Measurements from ENCODE around the gene CHTOP.
A peak's percentile ranks its signal among the peaks of the same experiment; 100 is the strongest.
"Not testable (repeated sequence)": the region's sequence is repeated elsewhere in the genome, so short reads cannot be mapped to it uniquely, and the experiment has no call there.

Gene CHTOP

GRCh38 chr1:153631047-153632022 is 2.5 kb upstream of the CHTOP start:
- DNase-seq (ENCODE audit: low read depth) = no peak

DNA sequence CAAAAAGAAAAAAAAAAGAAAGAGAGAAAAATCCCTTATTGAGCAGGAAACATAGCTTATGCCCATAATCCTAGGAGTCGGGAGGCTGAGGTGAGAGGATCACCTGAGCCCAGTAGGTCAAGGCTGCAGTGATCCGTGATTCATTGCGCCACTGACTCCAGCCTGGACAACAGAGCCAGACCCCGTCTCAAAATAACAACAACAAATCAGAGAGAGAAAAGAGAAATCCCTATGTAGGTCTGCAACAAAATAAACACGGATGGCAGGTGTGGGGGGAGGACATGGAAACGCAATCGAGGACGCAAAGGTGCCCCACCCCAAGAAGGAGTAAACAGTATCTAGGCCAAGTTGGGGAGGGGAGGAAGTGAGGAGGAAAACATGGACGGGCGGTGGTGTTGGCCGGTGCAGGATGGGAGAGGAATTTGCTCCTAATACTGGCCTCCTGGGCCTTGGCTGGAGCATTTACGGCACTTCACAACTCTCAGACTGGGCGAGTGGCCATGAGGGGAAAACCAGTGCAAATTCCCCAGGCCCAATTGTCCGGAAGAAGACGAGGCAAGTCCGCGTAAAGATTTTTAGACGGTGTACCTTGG is 609 bp upstream of the CHTOP start:
- no peak for DNase-seq (ENCODE audit: low read depth)

DNA sequence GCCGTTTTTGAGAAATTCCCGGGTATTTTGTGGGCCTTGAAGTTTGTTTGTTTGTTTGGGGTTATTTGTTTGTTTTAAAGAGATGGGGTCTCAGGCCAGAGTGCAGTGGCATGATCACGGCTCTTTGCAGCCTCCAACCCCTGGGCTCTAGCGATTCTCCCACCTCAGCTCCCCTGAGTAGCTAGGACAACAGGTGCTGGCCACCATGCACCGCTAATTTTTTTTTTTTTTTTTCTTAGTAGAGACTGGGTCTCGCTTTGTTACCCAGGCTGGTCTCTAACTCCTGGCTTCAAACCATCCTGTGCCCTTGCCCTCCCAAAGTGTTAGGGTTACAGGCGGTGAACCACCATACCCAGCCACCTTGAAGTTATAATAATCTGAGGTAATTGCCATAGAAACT is 2.0 kb downstream of the CHTOP start:
- no peak for DNase-seq (ENCODE audit: low read depth)

DNA sequence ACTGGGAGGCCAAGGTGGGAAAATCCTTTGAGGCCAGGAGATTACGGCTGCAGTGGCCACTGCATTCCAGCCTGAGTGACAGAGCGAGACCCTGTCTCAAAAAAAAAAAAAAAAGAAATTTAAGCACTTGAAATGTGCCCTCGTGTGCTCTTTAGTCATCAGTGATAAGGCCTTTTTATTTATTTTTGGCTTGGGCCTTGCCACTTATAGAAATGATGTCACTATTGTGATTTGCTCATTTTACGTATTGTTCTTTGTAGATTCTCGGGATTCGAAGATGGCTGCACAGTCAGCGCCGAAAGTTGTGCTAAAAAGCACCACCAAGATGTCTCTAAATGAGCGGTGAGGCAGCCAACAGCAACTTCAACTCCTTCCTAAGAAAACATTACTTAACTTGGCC is 2.4 kb downstream of the CHTOP start:
- DNase-seq (ENCODE audit: low read depth) = no peak

- DNase-seq (ENCODE audit: low read depth) = no peak
Measured at GRCh38 chr1:153638261-153638660, 4.4 kb downstream of the CHTOP start.

GRCh38 chr1:153639280-153639679 is 5.4 kb downstream of the CHTOP start:
- DNase-seq (ENCODE audit: low read depth) = no peak

GRCh38 chr1:153640213-153640612 is 6.3 kb downstream of the CHTOP start:
- not testable (repeated sequence) for DNase-seq (ENCODE audit: low read depth)

DNA sequence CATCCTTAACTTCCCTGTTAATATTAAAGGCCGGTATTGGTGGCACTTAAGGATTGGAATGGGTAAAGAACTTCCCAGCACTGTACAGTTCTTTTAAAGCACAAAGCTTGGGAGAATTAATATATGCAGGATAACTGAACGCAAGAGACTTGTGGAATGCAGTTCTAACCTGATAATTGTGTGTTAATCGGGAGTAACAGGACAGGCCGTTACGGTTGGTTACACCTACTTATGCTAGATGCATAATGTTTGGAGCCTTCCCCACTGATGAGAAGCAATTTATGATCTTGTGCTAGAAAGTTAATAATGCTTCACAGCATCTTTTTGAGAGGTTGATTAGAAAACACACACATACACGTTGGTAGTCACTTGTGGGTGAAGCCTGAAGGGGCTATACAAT is 7.0 kb downstream of the CHTOP start:
- no peak for DNase-seq (ENCODE audit: low read depth)

GRCh38 chr1:153642161-153642560 is 8.3 kb downstream of the CHTOP start:
- no peak for DNase-seq (ENCODE audit: low read depth)

DNA sequence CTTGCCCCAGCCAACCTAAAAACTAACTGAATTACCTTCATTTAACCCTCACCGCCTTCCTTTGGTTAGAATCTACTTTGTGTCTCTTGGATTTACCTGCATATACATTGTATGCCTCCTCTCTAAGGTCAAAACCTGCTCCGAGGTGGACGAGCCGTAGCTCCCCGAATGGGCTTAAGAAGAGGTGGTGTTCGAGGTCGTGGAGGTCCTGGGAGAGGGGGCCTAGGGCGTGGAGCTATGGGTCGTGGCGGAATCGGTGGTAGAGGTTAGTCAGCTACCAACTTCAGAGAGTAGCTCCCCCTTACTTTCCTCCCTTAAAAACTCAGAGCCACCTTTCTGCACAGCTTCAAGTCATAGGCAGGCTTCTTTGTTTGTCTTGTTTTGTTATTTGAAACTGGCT is 9.2 kb downstream of the CHTOP start:
- no peak for DNase-seq (ENCODE audit: low read depth)

DNA sequence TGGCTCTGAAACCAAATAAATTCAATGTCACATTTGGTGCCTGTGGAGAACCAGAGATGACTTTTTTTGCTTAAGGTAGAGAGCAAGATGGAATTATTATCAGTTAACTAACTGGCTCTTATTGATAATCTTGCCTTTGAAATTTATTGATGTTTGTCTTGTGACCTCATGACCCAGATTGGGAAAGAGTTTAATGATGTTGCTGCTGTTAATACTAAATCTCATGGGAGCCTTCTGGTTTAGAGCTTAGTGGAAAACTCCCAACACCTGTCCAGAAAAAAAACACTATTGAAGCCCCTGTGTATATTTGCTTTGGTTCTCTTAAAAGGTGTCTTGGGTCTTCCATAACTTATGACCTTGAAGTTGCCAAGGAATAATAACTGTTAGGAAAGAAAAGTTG is 9.9 kb downstream of the CHTOP start:
- no peak for DNase-seq (ENCODE audit: low read depth)

- DNase-seq (ENCODE audit: low read depth) = no peak
Measured at GRCh38 chr1:153646672-153647345, 12.9 kb downstream of the CHTOP start.

DNA sequence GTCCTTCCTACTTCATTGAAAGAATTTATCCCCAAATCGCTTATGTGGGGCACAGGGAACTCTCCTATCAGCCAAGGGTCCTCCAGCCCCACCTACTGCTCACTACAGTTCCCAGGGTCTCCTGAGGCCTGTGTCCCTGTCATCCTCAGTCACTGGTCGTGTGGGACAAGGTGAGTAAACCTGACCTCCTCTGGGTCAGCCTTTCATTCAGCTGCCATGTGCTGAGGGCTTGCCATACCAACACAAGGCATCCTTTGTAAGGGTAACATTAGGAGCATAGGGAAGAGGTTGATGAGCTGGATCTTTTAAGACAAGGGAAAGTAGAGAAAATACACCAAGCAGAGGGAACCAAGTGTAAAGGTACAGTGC is 13.5 kb downstream of the CHTOP start:
- DNase-seq (ENCODE audit: low read depth) = no peak

DNA sequence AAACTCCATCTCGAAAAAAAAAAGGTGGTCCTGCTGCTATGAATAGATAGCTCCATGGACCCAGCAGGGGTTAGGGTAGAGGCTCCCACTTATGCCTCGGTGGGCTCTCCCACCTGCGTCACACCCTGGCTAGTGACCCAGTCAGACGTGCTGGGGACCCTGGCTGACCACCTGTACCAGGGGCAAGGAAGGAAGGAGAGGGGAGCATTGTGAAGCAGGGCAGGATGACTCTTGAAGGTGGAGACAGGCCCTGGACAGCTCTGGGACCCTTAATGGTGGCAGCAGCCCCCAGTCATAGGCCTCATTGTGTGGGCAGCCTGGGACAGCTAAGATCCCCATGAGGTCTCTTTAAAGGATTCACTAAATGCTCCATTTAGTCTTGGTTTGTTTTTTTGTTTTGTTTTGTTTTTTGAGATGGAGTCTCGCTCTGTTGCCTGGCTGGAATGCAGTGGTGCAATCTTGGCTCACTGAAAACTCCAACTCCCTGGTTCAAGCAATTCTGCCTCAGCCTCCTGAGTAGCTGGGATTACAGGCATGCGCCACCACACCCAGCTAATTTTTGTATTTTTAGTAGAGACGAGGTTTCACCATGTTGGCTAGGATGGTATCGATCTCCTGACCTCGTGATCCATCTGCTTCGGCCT is 14.3 kb downstream of the CHTOP start:
- DNase-seq (ENCODE audit: low read depth) = no peak

DNA sequence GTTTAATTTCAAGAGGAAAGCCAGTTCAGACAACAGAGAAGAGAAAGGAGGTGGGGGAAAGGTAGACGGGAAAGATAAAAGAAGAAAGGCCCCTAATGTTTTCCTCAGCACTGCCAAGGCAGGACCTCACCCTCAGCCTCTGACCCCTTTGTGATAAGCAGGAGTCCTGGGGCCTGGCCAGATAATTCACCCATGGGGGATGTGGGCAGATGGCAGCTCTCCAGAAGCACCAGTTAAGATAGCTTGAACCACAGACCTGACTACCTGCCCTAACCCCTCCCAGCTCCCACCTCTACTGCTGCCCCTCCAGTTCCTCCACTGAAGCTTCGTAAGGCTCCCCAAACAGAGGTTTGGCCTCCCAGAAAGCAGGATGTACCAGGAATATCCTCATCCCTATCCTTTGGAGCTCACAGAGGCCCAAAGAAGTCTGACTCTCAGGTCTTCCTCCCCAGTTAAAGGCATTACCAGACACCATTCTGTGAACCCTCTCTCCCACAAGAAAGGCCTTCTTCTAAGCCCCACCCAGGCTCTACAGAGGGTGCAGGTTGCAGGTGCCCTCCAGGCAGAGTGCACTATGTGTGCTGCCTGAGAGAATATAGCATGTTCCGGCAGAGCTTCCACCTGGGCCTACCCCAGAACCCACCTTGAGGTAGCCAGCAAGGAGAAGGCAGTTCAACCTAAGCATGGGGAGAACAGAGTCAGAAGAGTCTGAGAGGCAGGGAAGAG is 15.4 kb downstream of the CHTOP start:
- DNase-seq (ENCODE audit: low read depth) = no peak

- no peak for DNase-seq (ENCODE audit: low read depth)
Measured at GRCh38 chr1:153649863-153650235, 16.0 kb downstream of the CHTOP start.

GRCh38 chr1:153651771-153652170 is 17.9 kb downstream of the CHTOP start:
- DNase-seq (ENCODE audit: low read depth) = no peak

- no peak for DNase-seq (ENCODE audit: low read depth)
Measured at GRCh38 chr1:153652805-153653500, 19.1 kb downstream of the CHTOP start.

GRCh38 chr1:153655333-153655732 is 21.5 kb downstream of the CHTOP start:
- no peak for DNase-seq (ENCODE audit: low read depth)

DNA sequence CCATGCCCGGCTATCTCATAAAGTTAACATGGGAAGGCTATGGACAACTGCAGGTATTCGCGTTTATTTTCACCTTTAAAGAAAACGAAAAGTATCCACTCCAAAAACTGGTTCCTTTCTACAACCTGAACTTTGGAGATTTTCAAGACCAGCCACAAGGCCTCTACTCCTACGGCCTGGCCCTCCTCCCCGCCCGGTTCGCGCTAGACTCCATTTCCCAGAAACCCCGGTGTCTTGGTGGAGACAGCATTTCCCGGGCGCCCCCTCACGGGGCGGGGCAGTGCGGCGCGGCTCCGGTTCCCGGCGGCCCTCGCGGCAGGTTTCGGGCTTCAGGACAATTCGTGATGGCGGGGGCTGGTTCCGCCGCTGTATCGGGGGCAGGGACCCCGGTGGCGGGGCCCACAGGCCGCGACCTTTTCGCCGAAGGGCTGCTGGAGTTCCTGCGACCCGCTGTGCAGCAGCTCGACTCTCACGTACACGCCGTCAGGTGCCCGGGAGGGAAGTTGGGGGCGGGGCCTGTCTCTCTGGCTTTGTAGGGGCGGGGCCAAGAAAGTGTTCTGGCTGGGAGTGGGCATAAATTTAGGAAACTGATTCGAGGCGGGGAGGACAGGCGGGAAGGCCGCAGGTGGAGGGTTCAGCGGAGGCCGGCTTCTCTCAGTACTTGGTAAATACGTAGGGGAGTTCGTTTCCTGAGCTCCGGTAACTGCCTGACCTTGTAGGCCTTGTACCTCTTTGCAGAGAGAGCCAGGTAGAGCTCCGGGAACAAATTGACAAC is 24.7 kb downstream of the CHTOP start, which contains the start of gene SNAPIN:
SNAPIN (plus strand) TSS at position 304 of the 775 bp plus-strand sequence; CDS start at position 345, 41 bp downstream.
- peak; percentile 78 for DNase-seq (ENCODE audit: low read depth)
